HepG2 (cell line): ENCODE measurements around the gene HID1. TPM values are rescaled to one million over a fixed set of nuclear protein-coding genes. Genes with fewer than 3 reads are reported as not detected.
A peak's percentile ranks its signal among the peaks of the same experiment; 100 is the strongest.

Source experiments
- ATAC-seq: fragments of 200-7000 bp; cut with Tn5 transposase; 3 replicates; pipeline ENCODE4 v1.9.1; 2020; ENCODE audit warnings: mild to moderate bottlenecking, moderate library complexity
- BruUV-seq: library from RNA; stranded (reverse); fragments of 400-500 nt; replicated peaks from 2 replicates; lab custom pipeline; 2021; lab: Mats Ljungman, UMichigan
- CTCF ChIA-PET: fragments of 300-600 bp; formaldehyde crosslinking; extraction: SDS; loops from one replicate; lab custom pipeline; 2021; ENCODE audit warnings: low total read pairs, inconsistent platforms, low intra/inter-chr PET ratio; lab: Yijun Ruan, JAX
- POLR2A ChIA-PET: fragments of 350-600 bp; sonication (Branson Sonifier 250); formaldehyde crosslinking; loops from one replicate; lab custom pipeline; 2020; ENCODE audit warnings: antibody characterized with exemption, inconsistent platforms; lab: Yijun Ruan, JAX
- DNase-seq: peaks from one replicate; pipeline ENCODE4 v3.0.0-alpha.2; 2015; ENCODE audit warnings: low spot score
- FAIRE-seq: peaks from 3 replicates; lab custom pipeline; 2011; peaks lifted over from hg19 to GRCh38; lab: Jason Lieb, UNC
- H2AFZ ChIP-seq: one replicate; pipeline ENCODE4 v1.6.1; 2011; ENCODE audit warnings: low read length, inconsistent platforms
- H3K27ac ChIP-seq: fragments of 300-600 bp; 3 replicates; pipeline ENCODE4 v1.8.0; 2011; ENCODE audit warnings: mixed run types, mild to moderate bottlenecking, mixed read lengths, low read length, inconsistent platforms; ENCODE audit not compliant: insufficient read depth; ENCODE audit errors: extremely low read length
- H3K27me3 ChIP-seq, 2 experiments: fragments of 200-600 bp in 1 of 2; 2 replicates in 1 of 2; 3 replicates in 1 of 2; pipeline versions ENCODE4 v1.6.0 to v1.8.0; 2011; ENCODE audit warnings: low read length in 2 of 2, mild to moderate bottlenecking in 2 of 2, moderate library complexity in 2 of 2, inconsistent platforms in 1 of 2; ENCODE audit not compliant: insufficient read depth in 2 of 2, control insufficient read depth in 1 of 2
- H3K36me3 ChIP-seq, 2 experiments: fragments of 200-600 bp in 1 of 2; replicated peaks in 1 of 2; 2 replicates in 1 of 2; 3 replicates in 1 of 2; pipeline versions ENCODE4 v1.5.1 to v1.8.0; 2011; ENCODE audit warnings: low read length in 2 of 2, inconsistent platforms in 1 of 2; ENCODE audit not compliant: insufficient read depth in 2 of 2, control insufficient read depth in 1 of 2
- H3K4me1 ChIP-seq: 2 replicates; pipeline ENCODE4 v1.5.1; 2012; ENCODE audit warnings: low read length, inconsistent platforms; ENCODE audit not compliant: insufficient read depth
- H3K4me2 ChIP-seq: 2 replicates; pipeline ENCODE4 v1.6.0; 2011; ENCODE audit warnings: low read depth, low read length, inconsistent platforms
- H3K4me3 ChIP-seq, 3 experiments: fragments of 200-600 bp in 1 of 3; sonication (generic), shearing (Covaris generic) in 1 of 3; replicated peaks in 1 of 3; 2 replicates each; pipeline ENCODE4 v1.5.1; 2011 to 2016; ENCODE audit warnings: low read length in 3 of 3, inconsistent platforms in 2 of 3, low read depth in 2 of 3, mild to moderate bottlenecking in 2 of 3, control low read depth in 1 of 3, mixed read lengths in 1 of 3; ENCODE audit not compliant: insufficient read depth in 1 of 3
- H3K79me2 ChIP-seq: one replicate; pipeline ENCODE4 v1.6.1; 2011; ENCODE audit warnings: low read length, inconsistent platforms; ENCODE audit not compliant: insufficient read depth
- H3K9ac ChIP-seq: 2 replicates; pipeline ENCODE4 v1.6.0; 2011; ENCODE audit warnings: mild to moderate bottlenecking, low read depth, low read length, inconsistent platforms; ENCODE audit not compliant: insufficient read depth
- H3K9me3 ChIP-seq: 2 replicates; pipeline ENCODE4 v1.5.1; 2012; ENCODE audit warnings: mild to moderate bottlenecking, low read length
- H4K20me1 ChIP-seq: 2 replicates; pipeline ENCODE4 v1.6.0; 2011; ENCODE audit warnings: inconsistent platforms, mild to moderate bottlenecking, low read length, moderate library complexity; ENCODE audit not compliant: insufficient read depth
- CBFB ChIP-seq: sonication (generic); formaldehyde crosslinking; IDR thresholded peaks from 2 replicates; pipeline ENCODE4 v1.4.0; 2020; ENCODE audit warnings: missing genetic modification reagents
- DPF2 ChIP-seq: sonication (generic); formaldehyde crosslinking; IDR thresholded peaks from 2 replicates; pipeline ENCODE4 v1.4.0; 2020; ENCODE audit warnings: mild to moderate bottlenecking, low read depth, missing genetic modification reagents, borderline replicate concordance
- HHEX ChIP-seq: IDR thresholded peaks from 2 replicates; pipeline ENCODE4 v1.6.1; 2016; ENCODE audit warnings: control low read depth
- SAFB2 ChIP-seq: sonication (generic); formaldehyde crosslinking; IDR thresholded peaks from 2 replicates; pipeline ENCODE4 v1.5.1; 2020; ENCODE audit warnings: missing genetic modification reagents, low read depth, mild to moderate bottlenecking, borderline replicate concordance
- SALL2 ChIP-seq: sonication (generic); formaldehyde crosslinking; IDR thresholded peaks from 2 replicates; pipeline ENCODE4 v1.8.1; 2023; ENCODE audit warnings: mild to moderate bottlenecking, missing genetic modification reagents, inconsistent platforms
- SIN3B ChIP-seq: fragments of 150-350 bp; IDR thresholded peaks from 2 replicates; pipeline ENCODE4 v1.6.1; 2014; ENCODE audit warnings: low read length
- SP4 ChIP-seq: sonication (generic); formaldehyde crosslinking; IDR thresholded peaks from 2 replicates; pipeline ENCODE4 v1.8.1; 2023; ENCODE audit warnings: mild to moderate bottlenecking, missing genetic modification reagents
- TCF7 ChIP-seq: sonication (generic); IDR thresholded peaks from 2 replicates; pipeline ENCODE4 v1.6.1; 2016; ENCODE audit warnings: antibody characterized with exemption, low read depth
- ZFP82 ChIP-seq: sonication (generic); formaldehyde crosslinking; IDR thresholded peaks from 2 replicates; pipeline ENCODE4 v1.5.1; 2020; ENCODE audit warnings: mild to moderate bottlenecking, missing genetic modification reagents, borderline replicate concordance
- ZMYM3 ChIP-seq: sonication (generic); formaldehyde crosslinking; IDR thresholded peaks from 2 replicates; pipeline ENCODE4 v1.5.1; 2020; ENCODE audit warnings: mild to moderate bottlenecking, missing genetic modification reagents
- ZNF253 ChIP-seq: sonication (generic); formaldehyde crosslinking; IDR thresholded peaks from 2 replicates; pipeline ENCODE4 v1.8.0; 2022; ENCODE audit warnings: mild to moderate bottlenecking, missing genetic modification reagents, borderline replicate concordance
- ZNF264 ChIP-seq: sonication (generic); formaldehyde crosslinking; IDR thresholded peaks from 2 replicates; pipeline ENCODE4 v1.4.0; 2020; ENCODE audit warnings: missing genetic modification reagents
- ZNF460 ChIP-seq: sonication (generic); formaldehyde crosslinking; IDR thresholded peaks from 2 replicates; pipeline ENCODE4 v1.5.1; 2020; ENCODE audit warnings: missing genetic modification reagents, mild to moderate bottlenecking, borderline replicate concordance
- ZNF589 ChIP-seq: sonication (generic); formaldehyde crosslinking; conservative IDR thresholded peaks from 2 replicates; pipeline ENCODE4 v1.8.0; 2022; ENCODE audit warnings: mild to moderate bottlenecking, moderate library complexity, missing genetic modification reagents
- ZNF720 ChIP-seq: sonication (generic); formaldehyde crosslinking; IDR thresholded peaks from 2 replicates; pipeline ENCODE4 v1.4.0; 2020; ENCODE audit warnings: missing genetic modification reagents
- ZNF83 ChIP-seq: sonication (generic); formaldehyde crosslinking; IDR thresholded peaks from 2 replicates; pipeline ENCODE4 v1.4.0; 2020; ENCODE audit warnings: missing genetic modification reagents, mild to moderate bottlenecking, borderline replicate concordance
- ZSCAN22 ChIP-seq: sonication (generic); formaldehyde crosslinking; IDR thresholded peaks from 2 replicates; pipeline ENCODE4 v1.4.0; 2020; ENCODE audit warnings: mild to moderate bottlenecking, missing genetic modification reagents
- WGBS: methylation state at CpG from one replicate; pipeline ENCODE4 v1.1.6; 2017; ENCODE audit warnings: low lambda C conversion rate; 5-methylcytosine and 5-hydroxymethylcytosine counted together
- in situ Hi-C: cut with HindIII; loops from 2 replicates; pipeline ENCODE4 v1.10.0; 2017; ENCODE audit warnings: low pct_unique_long_range_greater_than_20kb; ENCODE audit not compliant: extremely low pct_ligation_motif_present
- intact Hi-C: fragments of 100-400 bp; cut with micrococcal nuclease; formaldehyde crosslinking; loops from one replicate; pipeline ENCODE4 v1.10.0; 2022; ENCODE audit not compliant: unreplicated experiment
- polyA plus RNA-seq, 8 experiments: library from polyadenylated mRNA; depleted of rRNA in 3 of 8; stranded (reverse) in 7 of 8; unstranded in 1 of 8; fragments of >200 nt; fragmentation: Illumina TruSeq in 4 of 8; extraction: Trizol in 4 of 8; gene quantifications; 2 replicates each; pipeline versions ENCODE4 v1.2.1 to v1.2.3, GENCODE V29; 2011 to 2016; ENCODE audit warnings: low read depth in 4 of 8, missing spikeins in 1 of 8, mixed read lengths in 1 of 8; ENCODE audit not compliant: insufficient read depth in 1 of 8
- total RNA-seq, 5 experiments: library from RNA; depleted of rRNA; stranded (reverse); fragments of >200 nt; fragmentation: Illumina TruSeq; extraction: Trizol; gene quantifications; 2 replicates each; pipeline ENCODE4 v1.2.3, GENCODE V29; 2016; ENCODE audit warnings: low read depth in 1 of 5
- TF ChIP-seq, protein P1 (sequence below): IDR thresholded peaks from 2 replicates; pipeline ENCODE4 v1.6.1; 2016; ENCODE audit warnings: missing genetic modification reagents, missing compliant biosample characterization

The HID1 gene
- total and polyA plus RNA-seq, 2 of the 13 experiments (the other 11 are each of a cell fraction or from before 2014, with no cell fraction given): 2.1 to 10.6 TPM

DNA sequence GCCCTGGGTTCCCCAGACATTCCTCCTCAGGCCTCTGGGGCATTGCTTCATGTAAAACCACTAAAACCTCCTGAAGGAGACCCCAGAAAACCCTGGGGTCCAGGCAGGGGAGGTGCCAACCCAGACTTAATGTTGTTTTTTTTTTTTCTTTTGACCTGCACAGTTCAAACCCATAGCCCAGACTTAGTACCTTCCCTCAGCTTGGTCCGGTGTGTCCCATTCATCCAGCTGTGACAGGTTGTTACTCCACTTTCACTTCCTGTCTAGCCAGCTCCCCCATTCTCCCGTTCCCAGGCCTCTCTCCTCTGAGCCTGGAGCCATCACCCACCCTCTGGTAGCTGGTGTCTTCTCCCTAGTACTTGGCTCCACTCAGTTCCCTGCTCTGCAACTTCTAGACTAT is 19.7 kb upstream of the HID1 start:
- no TSS peak for BruUV-seq
- Histone ChIP-seq H2AFZ (no peak overlapping the region), H3K27me3 (peaks cover 0 to 9% of the 10 kb centered on the region in 2 experiments; a peak in 2 of 5 replicates), H3K9ac (no peak overlapping the region), H3K79me2 (no peaks in the 10 kb centered on the region), H3K36me3 (no peaks in the 10 kb centered on the region), H3K4me3 (peak overlapping the region in 1 of 3 experiments; percentile 32; a peak in 1 of 6 replicates), H3K9me3 (no peaks in the 10 kb centered on the region), H3K4me2 (peak overlapping the region; percentile 49), H3K27ac (no peak overlapping the region), H4K20me1 (no peaks in the 10 kb centered on the region), H3K4me1 (peaks cover 51% of the 10 kb centered on the region)
- DNase-seq (no peak), FAIRE-seq (no peak), ATAC-seq (0 out of 3 replicates have a peak, but pooled peaks have one; percentile 2)
- POLR2A ChIA-PET: interaction anchor here (0.9 to 2.5 kb wide), 8 partner anchors 15 to 139 kb away, joined by 3 to 36 read pairs (median 4); partner anchors contain the start of genes FDXR, HID1, MRPL58 and NT5C
- TF ChIP-seq HHEX (no peak), ZNF264 (no peak), ZNF253 (CRISPR knock-in tag) (no peak), ZMYM3 (no peak), ZNF83 (CRISPR knock-in tag) (no peak), ZNF460 (CRISPR knock-in tag) (0 out of 2 replicates have a peak, but pooled peaks have one; percentile 15), ZSCAN22 (CRISPR knock-in tag) (no peak), CBFB (CRISPR knock-in tag) (no peak), SP4 (CRISPR knock-in tag) (no peak), ZFP82 (CRISPR knock-in tag) (0 out of 2 replicates have a peak, but pooled peaks have one; percentile 54), SAFB2 (no peak), SALL2 (CRISPR knock-in tag) (0 out of 2 replicates have a peak, but pooled peaks have one; percentile 36), DPF2 (0 out of 2 replicates have a peak, but pooled peaks have one; percentile 4), TCF7 (no peak), SIN3B (no peak), ZNF589 (CRISPR knock-in tag) (no peak), ZNF720 (CRISPR knock-in tag) (no peak)
- TF ChIP-seq, protein P1, sequence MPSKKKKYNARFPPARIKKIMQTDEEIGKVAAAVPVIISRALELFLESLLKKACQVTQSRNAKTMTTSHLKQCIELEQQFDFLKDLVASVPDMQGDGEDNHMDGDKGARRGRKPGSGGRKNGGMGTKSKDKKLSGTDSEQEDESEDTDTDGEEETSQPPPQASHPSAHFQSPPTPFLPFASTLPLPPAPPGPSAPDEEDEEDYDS (CRISPR knock-in tag): no peak
- CTCF ChIA-PET: interaction anchor here (1.5 kb wide), 1 partner anchor 32 kb away, joined by 3 read pairs; no protein-coding TSS in a partner anchor
- 18% methylated on average over 2 of the region's 2 CpGs for WGBS
- intact Hi-C loops (no loop called here), in situ Hi-C loops (no loop called here)
